HepG2 (cell line): Measurements from ENCODE around the gene EVA1A. TPM values are rescaled to one million over a fixed set of nuclear protein-coding genes. Genes with fewer than 3 reads are reported as not detected.

Experiments used
- ATAC-seq: fragments of 200-7000 bp; cut with Tn5 transposase; 3 replicates; pipeline ENCODE4 v1.9.1; 2020; ENCODE audit warnings: mild to moderate bottlenecking, moderate library complexity
- BruUV-seq: library from RNA; stranded (reverse); fragments of 400-500 nt; replicated peaks from 2 replicates; lab custom pipeline; 2021; lab: Mats Ljungman, UMichigan
- CTCF ChIA-PET: fragments of 300-600 bp; formaldehyde crosslinking; extraction: SDS; loops from one replicate; lab custom pipeline; 2021; ENCODE audit warnings: low total read pairs, inconsistent platforms, low intra/inter-chr PET ratio; lab: Yijun Ruan, JAX
- POLR2A ChIA-PET: fragments of 350-600 bp; sonication (Branson Sonifier 250); formaldehyde crosslinking; loops from one replicate; lab custom pipeline; 2020; ENCODE audit warnings: antibody characterized with exemption, inconsistent platforms; lab: Yijun Ruan, JAX
- DNase-seq: peaks from one replicate; pipeline ENCODE4 v3.0.0-alpha.2; 2015; ENCODE audit warnings: low spot score
- FAIRE-seq: peaks from 3 replicates; lab custom pipeline; 2011; peaks lifted over from hg19 to GRCh38; lab: Jason Lieb, UNC
- H2AFZ ChIP-seq: one replicate; pipeline ENCODE4 v1.6.1; 2011; ENCODE audit warnings: low read length, inconsistent platforms
- H3K27ac ChIP-seq: fragments of 300-600 bp; 3 replicates; pipeline ENCODE4 v1.8.0; 2011; ENCODE audit warnings: mixed run types, mild to moderate bottlenecking, mixed read lengths, low read length, inconsistent platforms; ENCODE audit not compliant: insufficient read depth; ENCODE audit errors: extremely low read length
- H3K27me3 ChIP-seq, 2 experiments: fragments of 200-600 bp in 1 of 2; 2 replicates in 1 of 2; 3 replicates in 1 of 2; pipeline versions ENCODE4 v1.6.0 to v1.8.0; 2011; ENCODE audit warnings: low read length in 2 of 2, mild to moderate bottlenecking in 2 of 2, moderate library complexity in 2 of 2, inconsistent platforms in 1 of 2; ENCODE audit not compliant: insufficient read depth in 2 of 2, control insufficient read depth in 1 of 2
- H3K36me3 ChIP-seq, 2 experiments: fragments of 200-600 bp in 1 of 2; replicated peaks in 1 of 2; 2 replicates in 1 of 2; 3 replicates in 1 of 2; pipeline versions ENCODE4 v1.5.1 to v1.8.0; 2011; ENCODE audit warnings: low read length in 2 of 2, inconsistent platforms in 1 of 2; ENCODE audit not compliant: insufficient read depth in 2 of 2, control insufficient read depth in 1 of 2
- H3K4me1 ChIP-seq: 2 replicates; pipeline ENCODE4 v1.5.1; 2012; ENCODE audit warnings: low read length, inconsistent platforms; ENCODE audit not compliant: insufficient read depth
- H3K4me2 ChIP-seq: 2 replicates; pipeline ENCODE4 v1.6.0; 2011; ENCODE audit warnings: low read depth, low read length, inconsistent platforms
- H3K4me3 ChIP-seq, 3 experiments: fragments of 200-600 bp in 1 of 3; sonication (generic), shearing (Covaris generic) in 1 of 3; replicated peaks in 1 of 3; 2 replicates each; pipeline ENCODE4 v1.5.1; 2011 to 2016; ENCODE audit warnings: low read length in 3 of 3, inconsistent platforms in 2 of 3, low read depth in 2 of 3, mild to moderate bottlenecking in 2 of 3, control low read depth in 1 of 3, mixed read lengths in 1 of 3; ENCODE audit not compliant: insufficient read depth in 1 of 3
- H3K79me2 ChIP-seq: one replicate; pipeline ENCODE4 v1.6.1; 2011; ENCODE audit warnings: low read length, inconsistent platforms; ENCODE audit not compliant: insufficient read depth
- H3K9ac ChIP-seq: 2 replicates; pipeline ENCODE4 v1.6.0; 2011; ENCODE audit warnings: mild to moderate bottlenecking, low read depth, low read length, inconsistent platforms; ENCODE audit not compliant: insufficient read depth
- H3K9me3 ChIP-seq: 2 replicates; pipeline ENCODE4 v1.5.1; 2012; ENCODE audit warnings: mild to moderate bottlenecking, low read length
- H4K20me1 ChIP-seq: 2 replicates; pipeline ENCODE4 v1.6.0; 2011; ENCODE audit warnings: inconsistent platforms, mild to moderate bottlenecking, low read length, moderate library complexity; ENCODE audit not compliant: insufficient read depth
- KDM1A ChIP-seq: IDR thresholded peaks from 2 replicates; pipeline ENCODE4 v1.6.1; 2016; ENCODE audit warnings: missing compliant biosample characterization
- MTF2 ChIP-seq: sonication (generic); formaldehyde crosslinking; IDR thresholded peaks from 2 replicates; pipeline ENCODE4 v1.5.0; 2020; ENCODE audit warnings: missing genetic modification reagents, borderline replicate concordance
- POGK ChIP-seq: sonication (generic); formaldehyde crosslinking; conservative IDR thresholded peaks from 2 replicates; pipeline ENCODE4 v1.8.0; 2022; ENCODE audit warnings: mild to moderate bottlenecking, moderate library complexity, missing genetic modification reagents
- POLR2G ChIP-seq: fragments of 200-400 bp; formaldehyde crosslinking; IDR thresholded peaks from 2 replicates; pipeline ENCODE4 v1.6.1; 2018; ENCODE audit warnings: mild to moderate bottlenecking, low read depth, low read length, moderate library complexity
- RBM22 ChIP-seq: fragments of 200-400 bp; formaldehyde crosslinking; optimal IDR thresholded peaks from 2 replicates; pipeline ENCODE3; 2017; ENCODE audit warnings: mild to moderate bottlenecking, low read length, moderate library complexity
- SMC3 ChIP-seq: IDR thresholded peaks from 2 replicates; pipeline ENCODE4 v1.6.1; 2011; ENCODE audit warnings: low read length, improper control_type of control experiment
- THYN1 ChIP-seq: sonication (generic); formaldehyde crosslinking; IDR thresholded peaks from 2 replicates; pipeline ENCODE4 v1.8.1; 2023; ENCODE audit warnings: low read depth, mild to moderate bottlenecking, moderate library complexity, missing genetic modification reagents, borderline replicate concordance
- ZBTB33 ChIP-seq: sonication (generic); formaldehyde crosslinking; IDR thresholded peaks from 2 replicates; pipeline ENCODE4 v1.4.0; 2020; ENCODE audit warnings: missing genetic modification reagents
- ZNF225 ChIP-seq: sonication (generic); formaldehyde crosslinking; IDR thresholded peaks from 2 replicates; pipeline ENCODE4 v1.4.0; 2020; ENCODE audit warnings: mild to moderate bottlenecking, missing genetic modification reagents
- ZNF776 ChIP-seq: sonication (generic); formaldehyde crosslinking; IDR thresholded peaks from 2 replicates; pipeline ENCODE4 v1.4.0; 2020; ENCODE audit warnings: mild to moderate bottlenecking, missing genetic modification reagents
- WGBS: methylation state at CpG from one replicate; pipeline ENCODE4 v1.1.6; 2017; ENCODE audit warnings: low lambda C conversion rate; 5-methylcytosine and 5-hydroxymethylcytosine counted together
- in situ Hi-C: cut with HindIII; loops from 2 replicates; pipeline ENCODE4 v1.10.0; 2017; ENCODE audit warnings: low pct_unique_long_range_greater_than_20kb; ENCODE audit not compliant: extremely low pct_ligation_motif_present
- intact Hi-C: fragments of 100-400 bp; cut with micrococcal nuclease; formaldehyde crosslinking; loops from one replicate; pipeline ENCODE4 v1.10.0; 2022; ENCODE audit not compliant: unreplicated experiment
- polyA plus RNA-seq, 8 experiments: library from polyadenylated mRNA; depleted of rRNA in 3 of 8; stranded (reverse) in 7 of 8; unstranded in 1 of 8; fragments of >200 nt; fragmentation: Illumina TruSeq in 4 of 8; extraction: Trizol in 4 of 8; gene quantifications; 2 replicates each; pipeline versions ENCODE4 v1.2.1 to v1.2.3, GENCODE V29; 2011 to 2016; ENCODE audit warnings: low read depth in 4 of 8, missing spikeins in 1 of 8, mixed read lengths in 1 of 8; ENCODE audit not compliant: insufficient read depth in 1 of 8
- total RNA-seq, 5 experiments: library from RNA; depleted of rRNA; stranded (reverse); fragments of >200 nt; fragmentation: Illumina TruSeq; extraction: Trizol; gene quantifications; 2 replicates each; pipeline ENCODE4 v1.2.3, GENCODE V29; 2016; ENCODE audit warnings: low read depth in 1 of 5
- TF ChIP-seq, protein P1 (sequence below): IDR thresholded peaks from 2 replicates; pipeline ENCODE4 v1.6.1; 2016; ENCODE audit warnings: missing compliant biosample characterization, missing genetic modification reagents, borderline replicate concordance
- TF ChIP-seq, protein P2 (sequence below): IDR thresholded peaks from 2 replicates; pipeline ENCODE4 v1.6.1; 2016; ENCODE audit warnings: low read depth, control low read depth
- TF ChIP-seq, protein P3 (sequence below): sonication (generic); formaldehyde crosslinking; IDR thresholded peaks from 2 replicates; pipeline ENCODE4 v1.4.0; 2020; ENCODE audit warnings: missing genetic modification reagents, mild to moderate bottlenecking, borderline replicate concordance

Gene EVA1A
- total and polyA plus RNA-seq, 2 of the 13 experiments (the other 11 are each of a cell fraction or from before 2014, with no cell fraction given): 57.5 to 57.8 TPM

- BruUV-seq: no TSS peak
- Histone ChIP-seq H3K36me3 (peaks cover 19 to 56% of the 10 kb centered on the region in 2 experiments), H3K27me3 (no peaks in the 10 kb centered on the region)
- POLR2A ChIA-PET: interaction anchor here (1.2 to 2.5 kb wide), 3 partner anchors 8 to 17 kb away, joined by 3 to 13 read pairs (median 3); no protein-coding TSS in a partner anchor
- TF ChIP-seq THYN1 (CRISPR knock-in tag) (no peak), POGK (0 out of 2 replicates have a peak, but pooled peaks have one; percentile 37), POLR2G (peak; percentile 42; the same call in 1 of the 2 replicates), MTF2 (CRISPR knock-in tag) (no peak), ZNF776 (CRISPR knock-in tag) (peak; percentile 95), SMC3 (no peak), KDM1A (CRISPR knock-in tag) (no peak), RBM22 (peak; percentile 83), ZNF225 (no peak), ZBTB33 (CRISPR knock-in tag) (0 out of 2 replicates have a peak, but pooled peaks have one; percentile 60)
- TF ChIP-seq, protein P1, sequence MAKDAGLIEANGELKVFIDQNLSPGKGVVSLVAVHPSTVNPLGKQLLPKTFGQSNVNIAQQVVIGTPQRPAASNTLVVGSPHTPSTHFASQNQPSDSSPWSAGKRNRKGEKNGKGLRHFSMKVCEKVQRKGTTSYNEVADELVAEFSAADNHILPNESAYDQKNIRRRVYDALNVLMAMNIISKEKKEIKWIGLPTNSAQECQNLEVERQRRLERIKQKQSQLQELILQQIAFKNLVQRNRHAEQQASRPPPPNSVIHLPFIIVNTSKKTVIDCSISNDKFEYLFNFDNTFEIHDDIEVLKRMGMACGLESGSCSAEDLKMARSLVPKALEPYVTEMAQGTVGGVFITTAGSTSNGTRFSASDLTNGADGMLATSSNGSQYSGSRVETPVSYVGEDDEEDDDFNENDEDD: no peak
- TF ChIP-seq, protein P2, sequence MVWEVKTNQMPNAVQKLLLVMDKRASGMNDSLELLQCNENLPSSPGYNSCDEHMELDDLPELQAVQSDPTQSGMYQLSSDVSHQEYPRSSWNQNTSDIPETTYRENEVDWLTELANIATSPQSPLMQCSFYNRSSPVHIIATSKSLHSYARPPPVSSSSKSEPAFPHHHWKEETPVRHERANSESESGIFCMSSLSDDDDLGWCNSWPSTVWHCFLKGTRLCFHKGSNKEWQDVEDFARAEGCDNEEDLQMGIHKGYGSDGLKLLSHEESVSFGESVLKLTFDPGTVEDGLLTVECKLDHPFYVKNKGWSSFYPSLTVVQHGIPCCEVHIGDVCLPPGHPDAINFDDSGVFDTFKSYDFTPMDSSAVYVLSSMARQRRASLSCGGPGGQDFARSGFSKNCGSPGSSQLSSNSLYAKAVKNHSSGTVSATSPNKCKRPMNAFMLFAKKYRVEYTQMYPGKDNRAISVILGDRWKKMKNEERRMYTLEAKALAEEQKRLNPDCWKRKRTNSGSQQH (CRISPR knock-in tag): no peak
- TF ChIP-seq, protein P3, sequence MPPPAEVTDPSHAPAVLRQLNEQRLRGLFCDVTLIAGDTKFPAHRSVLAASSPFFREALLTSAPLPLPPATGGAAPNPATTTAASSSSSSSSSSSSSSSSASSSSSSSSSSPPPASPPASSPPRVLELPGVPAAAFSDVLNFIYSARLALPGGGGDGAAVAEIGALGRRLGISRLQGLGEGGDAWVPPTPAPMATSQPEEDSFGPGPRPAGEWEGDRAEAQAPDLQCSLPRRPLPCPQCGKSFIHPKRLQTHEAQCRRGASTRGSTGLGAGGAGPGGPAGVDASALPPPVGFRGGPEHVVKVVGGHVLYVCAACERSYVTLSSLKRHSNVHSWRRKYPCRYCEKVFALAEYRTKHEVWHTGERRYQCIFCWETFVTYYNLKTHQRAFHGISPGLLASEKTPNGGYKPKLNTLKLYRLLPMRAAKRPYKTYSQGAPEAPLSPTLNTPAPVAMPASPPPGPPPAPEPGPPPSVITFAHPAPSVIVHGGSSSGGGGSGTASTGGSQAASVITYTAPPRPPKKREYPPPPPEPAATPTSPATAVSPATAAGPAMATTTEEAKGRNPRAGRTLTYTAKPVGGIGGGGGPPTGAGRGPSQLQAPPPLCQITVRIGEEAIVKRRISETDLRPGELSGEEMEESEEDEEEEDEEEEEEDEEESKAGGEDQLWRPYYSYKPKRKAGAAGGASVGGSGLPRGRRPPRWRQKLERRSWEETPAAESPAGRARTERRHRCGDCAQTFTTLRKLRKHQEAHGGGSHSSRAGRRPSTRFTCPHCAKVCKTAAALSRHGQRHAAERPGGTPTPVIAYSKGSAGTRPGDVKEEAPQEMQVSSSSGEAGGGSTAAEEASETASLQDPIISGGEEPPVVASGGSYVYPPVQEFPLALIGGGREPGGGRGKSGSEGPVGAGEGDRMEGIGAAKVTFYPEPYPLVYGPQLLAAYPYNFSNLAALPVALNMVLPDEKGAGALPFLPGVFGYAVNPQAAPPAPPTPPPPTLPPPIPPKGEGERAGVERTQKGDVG (CRISPR knock-in tag): no peak
- TF ChIP-seq, all 625 proteins: peak for 5
- Histone ChIP-seq H3K9me3 (peaks cover 7% of the 10 kb centered on the region; the same call in 1 of the 2 replicates), H4K20me1 (peaks cover 16% of the 10 kb centered on the region; the same call in 1 of the 2 replicates), H3K4me2 (no peak overlapping the region), H3K27ac (no peak overlapping the region), H3K4me1 (peaks cover 81% of the 10 kb centered on the region), H3K9ac (no peak overlapping the region), H3K79me2 (peaks cover 96% of the 10 kb centered on the region), H3K4me3 (no peak overlapping the region), H2AFZ (no peak overlapping the region)
- no peak for ATAC-seq
- in situ Hi-C loops (no loop called here), intact Hi-C loops (no loop called here)
- 96% methylated on average over 3 of the region's 3 CpGs for WGBS
- CTCF ChIA-PET: no interaction called here
- DNase-seq: no peak
- no peak for FAIRE-seq
Observed at GRCh38 chr2:75537658-75538057, 23.1 kb downstream of the EVA1A start.
